Ovary (tissue), 3 donors: ENCODE measurements around the gene ABCA13.

Experiments used
- POLR2A ChIP-seq: fragments of 450-650 bp; IDR thresholded peaks from one replicate; pipeline ENCODE4 v1.6.1; 2017; ENCODE audit warnings: antibody characterized with exemption, mild to moderate bottlenecking, moderate library complexity
- TF ChIP-seq, protein P1 (sequence below), 3 donors: fragments of 450-650 bp in 2 of 3; fragments of 200-600 bp in 1 of 3; IDR thresholded peaks; one replicate each; pipeline versions ENCODE4 v1.5.1 to v1.8.0; 2016 to 2022; ENCODE audit warnings: antibody characterized with exemption in 3 of 3, mild to moderate bottlenecking in 1 of 3
- donor health status: DM: no; HTN: no; CAD: no.

DNA sequence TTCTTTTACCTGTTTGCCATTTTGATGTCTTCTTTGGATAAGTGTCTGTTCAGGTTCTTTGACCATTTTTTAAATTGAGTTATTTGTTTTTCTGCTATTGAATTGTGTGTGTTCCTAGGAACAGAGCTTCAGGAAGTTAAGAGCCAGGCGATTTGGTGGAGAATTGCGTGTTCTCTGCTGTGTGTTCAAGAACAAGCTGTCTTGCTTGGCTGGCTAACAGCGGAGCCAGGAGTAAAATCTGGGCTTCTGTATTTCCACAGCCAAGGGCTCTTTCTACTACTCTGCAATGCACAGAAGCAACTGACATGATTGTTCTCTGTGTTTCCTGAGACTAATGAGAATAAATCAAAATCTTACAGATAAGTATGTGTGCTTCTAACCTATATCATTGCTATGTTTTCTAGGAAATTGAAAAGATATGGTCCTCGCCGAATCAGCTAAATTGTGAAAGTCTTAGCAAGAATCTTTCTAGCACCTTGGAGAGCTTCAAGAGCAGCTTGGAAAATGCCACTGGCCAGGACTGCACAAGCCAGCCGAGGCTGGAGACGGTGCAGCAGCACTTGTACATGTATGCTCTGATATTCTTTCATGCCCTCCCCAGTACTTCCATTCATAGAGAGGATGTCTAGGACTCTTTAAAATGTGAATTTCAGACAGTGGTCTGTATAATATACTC, 124.2 kb downstream of the ABCA13 start:
- TF ChIP-seq, protein P1, sequence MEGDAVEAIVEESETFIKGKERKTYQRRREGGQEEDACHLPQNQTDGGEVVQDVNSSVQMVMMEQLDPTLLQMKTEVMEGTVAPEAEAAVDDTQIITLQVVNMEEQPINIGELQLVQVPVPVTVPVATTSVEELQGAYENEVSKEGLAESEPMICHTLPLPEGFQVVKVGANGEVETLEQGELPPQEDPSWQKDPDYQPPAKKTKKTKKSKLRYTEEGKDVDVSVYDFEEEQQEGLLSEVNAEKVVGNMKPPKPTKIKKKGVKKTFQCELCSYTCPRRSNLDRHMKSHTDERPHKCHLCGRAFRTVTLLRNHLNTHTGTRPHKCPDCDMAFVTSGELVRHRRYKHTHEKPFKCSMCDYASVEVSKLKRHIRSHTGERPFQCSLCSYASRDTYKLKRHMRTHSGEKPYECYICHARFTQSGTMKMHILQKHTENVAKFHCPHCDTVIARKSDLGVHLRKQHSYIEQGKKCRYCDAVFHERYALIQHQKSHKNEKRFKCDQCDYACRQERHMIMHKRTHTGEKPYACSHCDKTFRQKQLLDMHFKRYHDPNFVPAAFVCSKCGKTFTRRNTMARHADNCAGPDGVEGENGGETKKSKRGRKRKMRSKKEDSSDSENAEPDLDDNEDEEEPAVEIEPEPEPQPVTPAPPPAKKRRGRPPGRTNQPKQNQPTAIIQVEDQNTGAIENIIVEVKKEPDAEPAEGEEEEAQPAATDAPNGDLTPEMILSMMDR (IDR thresholded peaks at IDR 0.05), result no peak
- TF ChIP-seq POLR2A, result no peak
